GM12878 (cell line): Measurements from ENCODE around the gene MINPP1. TPM values are rescaled to one million over a fixed set of nuclear protein-coding genes. Genes with fewer than 3 reads are reported as not detected.
A peak's percentile ranks its signal among the peaks of the same experiment; 100 is the strongest.

Source experiments
- EGR1 ChIP-seq, 2 experiments: IDR thresholded peaks; 1 replicate in 1 of 2; 2 replicates in 1 of 2; pipeline ENCODE4 v1.6.1; 2011 to 2012; ENCODE audit warnings: low read depth in 2 of 2, low read length in 2 of 2, borderline replicate concordance in 1 of 2, mild to moderate bottlenecking in 1 of 2, moderate library complexity in 1 of 2
- GABPA ChIP-seq: IDR thresholded peaks from 2 replicates; pipeline ENCODE4 v1.6.1; 2014; ENCODE audit warnings: antibody characterized with exemption, low read depth, mild to moderate bottlenecking, inconsistent platforms
- IKZF2 ChIP-seq, 2 experiments: fragments of 450-650 bp; IDR thresholded peaks; 2 replicates each; pipeline ENCODE4 v1.6.1; 2017; ENCODE audit warnings: mild to moderate bottlenecking in 2 of 2, moderate library complexity in 2 of 2
- JUND ChIP-seq: IDR thresholded peaks from 2 replicates; pipeline ENCODE4 v1.6.1; 2012; ENCODE audit warnings: low read depth, mild to moderate bottlenecking, low read length, improper control_type of control experiment, moderate library complexity
- PAX8 ChIP-seq: fragments of 450-650 bp; IDR thresholded peaks from 2 replicates; pipeline ENCODE4 v1.6.1; 2017; ENCODE audit warnings: mild to moderate bottlenecking, moderate library complexity
- RCOR1 ChIP-seq: conservative IDR thresholded peaks from 2 replicates; pipeline ENCODE4 v1.6.1; 2012; ENCODE audit warnings: low read depth, low read length, improper control_type of control experiment
- SIN3A ChIP-seq: IDR thresholded peaks from 2 replicates; pipeline ENCODE4 v1.6.1; 2012; ENCODE audit warnings: low read depth, low read length, improper control_type of control experiment
- SMARCA5 ChIP-seq: fragments of 450-650 bp; IDR thresholded peaks from 2 replicates; pipeline ENCODE4 v1.6.1; 2017; ENCODE audit warnings: mild to moderate bottlenecking
- ZBTB4 ChIP-seq: fragments of 450-650 bp; formaldehyde crosslinking; IDR thresholded peaks from 2 replicates; pipeline ENCODE4 v1.4.0; 2022; ENCODE audit warnings: mild to moderate bottlenecking, moderate library complexity
- ZNF687 ChIP-seq: fragments of 450-650 bp; IDR thresholded peaks from 2 replicates; pipeline ENCODE4 v1.6.1; 2017; ENCODE audit warnings: mild to moderate bottlenecking, moderate library complexity
- polyA plus RNA-seq, 11 experiments: library from polyadenylated mRNA; depleted of rRNA in 4 of 11; unstranded in 6 of 11; stranded (reverse) in 5 of 11; fragments of >200 nt; fragmentation: Nextera tagmentation in 4 of 11; fragmentation: Illumina TruSeq in 1 of 11; extraction: Ambion mirVana in 4 of 11; extraction: Trizol in 1 of 11; gene quantifications; 1 replicate in 1 of 11; 2 replicates in 10 of 11; pipeline versions ENCODE4 v1.2.1 to v1.2.3, GENCODE V29; 2011 to 2016; ENCODE audit warnings: inconsistent platforms in 2 of 11, missing spikeins in 2 of 11, low read depth in 1 of 11
- total RNA-seq, 4 experiments: library from RNA; depleted of rRNA in 3 of 4; stranded (reverse); fragments of >200 nt in 3 of 4; fragmentation: Illumina TruSeq in 1 of 4; extraction: Trizol in 1 of 4; gene quantifications; 2 replicates each; pipeline versions ENCODE4 v1.2.1 to v1.2.3, GENCODE V29; 2013 to 2021
- TF ChIP-seq, protein P1 (sequence below): fragments of 450-650 bp; formaldehyde crosslinking; IDR thresholded peaks from 2 replicates; pipeline ENCODE4 v1.5.0; 2022; ENCODE audit warnings: mild to moderate bottlenecking, missing genetic modification characterization
- TF ChIP-seq, protein P2 (sequence below): fragments of 450-650 bp; conservative IDR thresholded peaks from 2 replicates; pipeline ENCODE4 v1.6.1; 2017; ENCODE audit warnings: mild to moderate bottlenecking, moderate library complexity
- TF ChIP-seq, protein P3 (sequence below): IDR thresholded peaks from 2 replicates; pipeline ENCODE4 v1.6.1; 2011; ENCODE audit warnings: borderline replicate concordance, low read depth, mild to moderate bottlenecking, moderate library complexity, low read length; ENCODE audit not compliant: insufficient read depth, poor library complexity, severe bottlenecking

MINPP1 gene
- total and polyA plus RNA-seq, 10 of the 15 experiments (the other 5 are each of a cell fraction or from before 2014, with no cell fraction given), result 3.9 to 29.2 (median 10.7) TPM

- TF ChIP-seq SMARCA5 (no peak), PAX8 (no peak), GABPA (peak; percentile 91), IKZF2 (IDR thresholded peaks at IDR 0.05) (peak; percentile 33 to 51; a peak in 2 of 4 replicates), EGR1 (IDR thresholded peaks at IDR 0.05; ENCODE audit: borderline replicate concordance in 1 of 2, low read depth in 2 of 2, low read length in 2 of 2) (peak in 1 of 2 experiments; percentile 94; a peak in 2 of 3 replicates), RCOR1 (no peak), ZBTB4 (CRISPR knock-in tag) (no peak), SIN3A (peak; percentile 75), ZNF687 (peak; percentile 76), JUND (no peak)
- TF ChIP-seq, protein P1, sequence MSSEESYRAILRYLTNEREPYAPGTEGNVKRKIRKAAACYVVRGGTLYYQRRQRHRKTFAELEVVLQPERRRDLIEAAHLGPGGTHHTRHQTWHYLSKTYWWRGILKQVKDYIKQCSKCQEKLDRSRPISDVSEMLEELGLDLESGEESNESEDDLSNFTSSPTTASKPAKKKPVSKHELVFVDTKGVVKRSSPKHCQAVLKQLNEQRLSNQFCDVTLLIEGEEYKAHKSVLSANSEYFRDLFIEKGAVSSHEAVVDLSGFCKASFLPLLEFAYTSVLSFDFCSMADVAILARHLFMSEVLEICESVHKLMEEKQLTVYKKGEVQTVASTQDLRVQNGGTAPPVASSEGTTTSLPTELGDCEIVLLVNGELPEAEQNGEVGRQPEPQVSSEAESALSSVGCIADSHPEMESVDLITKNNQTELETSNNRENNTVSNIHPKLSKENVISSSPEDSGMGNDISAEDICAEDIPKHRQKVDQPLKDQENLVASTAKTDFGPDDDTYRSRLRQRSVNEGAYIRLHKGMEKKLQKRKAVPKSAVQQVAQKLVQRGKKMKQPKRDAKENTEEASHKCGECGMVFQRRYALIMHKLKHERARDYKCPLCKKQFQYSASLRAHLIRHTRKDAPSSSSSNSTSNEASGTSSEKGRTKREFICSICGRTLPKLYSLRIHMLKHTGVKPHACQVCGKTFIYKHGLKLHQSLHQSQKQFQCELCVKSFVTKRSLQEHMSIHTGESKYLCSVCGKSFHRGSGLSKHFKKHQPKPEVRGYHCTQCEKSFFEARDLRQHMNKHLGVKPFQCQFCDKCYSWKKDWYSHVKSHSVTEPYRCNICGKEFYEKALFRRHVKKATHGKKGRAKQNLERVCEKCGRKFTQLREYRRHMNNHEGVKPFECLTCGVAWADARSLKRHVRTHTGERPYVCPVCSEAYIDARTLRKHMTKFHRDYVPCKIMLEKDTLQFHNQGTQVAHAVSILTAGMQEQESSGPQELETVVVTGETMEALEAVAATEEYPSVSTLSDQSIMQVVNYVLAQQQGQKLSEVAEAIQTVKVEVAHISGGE (CRISPR knock-in tag), result peak; percentile 62
- TF ChIP-seq, protein P2, sequence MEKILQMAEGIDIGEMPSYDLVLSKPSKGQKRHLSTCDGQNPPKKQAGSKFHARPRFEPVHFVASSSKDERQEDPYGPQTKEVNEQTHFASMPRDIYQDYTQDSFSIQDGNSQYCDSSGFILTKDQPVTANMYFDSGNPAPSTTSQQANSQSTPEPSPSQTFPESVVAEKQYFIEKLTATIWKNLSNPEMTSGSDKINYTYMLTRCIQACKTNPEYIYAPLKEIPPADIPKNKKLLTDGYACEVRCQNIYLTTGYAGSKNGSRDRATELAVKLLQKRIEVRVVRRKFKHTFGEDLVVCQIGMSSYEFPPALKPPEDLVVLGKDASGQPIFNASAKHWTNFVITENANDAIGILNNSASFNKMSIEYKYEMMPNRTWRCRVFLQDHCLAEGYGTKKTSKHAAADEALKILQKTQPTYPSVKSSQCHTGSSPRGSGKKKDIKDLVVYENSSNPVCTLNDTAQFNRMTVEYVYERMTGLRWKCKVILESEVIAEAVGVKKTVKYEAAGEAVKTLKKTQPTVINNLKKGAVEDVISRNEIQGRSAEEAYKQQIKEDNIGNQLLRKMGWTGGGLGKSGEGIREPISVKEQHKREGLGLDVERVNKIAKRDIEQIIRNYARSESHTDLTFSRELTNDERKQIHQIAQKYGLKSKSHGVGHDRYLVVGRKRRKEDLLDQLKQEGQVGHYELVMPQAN, result peak; percentile 51; the same call in 1 of the 2 replicates
- TF ChIP-seq, protein P3, sequence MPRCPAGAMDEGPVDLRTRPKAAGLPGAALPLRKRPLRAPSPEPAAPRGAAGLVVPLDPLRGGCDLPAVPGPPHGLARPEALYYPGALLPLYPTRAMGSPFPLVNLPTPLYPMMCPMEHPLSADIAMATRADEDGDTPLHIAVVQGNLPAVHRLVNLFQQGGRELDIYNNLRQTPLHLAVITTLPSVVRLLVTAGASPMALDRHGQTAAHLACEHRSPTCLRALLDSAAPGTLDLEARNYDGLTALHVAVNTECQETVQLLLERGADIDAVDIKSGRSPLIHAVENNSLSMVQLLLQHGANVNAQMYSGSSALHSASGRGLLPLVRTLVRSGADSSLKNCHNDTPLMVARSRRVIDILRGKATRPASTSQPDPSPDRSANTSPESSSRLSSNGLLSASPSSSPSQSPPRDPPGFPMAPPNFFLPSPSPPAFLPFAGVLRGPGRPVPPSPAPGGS, result peak; percentile 22
Observed at GRCh38 chr10:87504640-87505365, at the start of gene MINPP1 (continued).
